ENCODE measurements around the gene C1QTNF6.

- TF ChIP-seq, protein P1, sequence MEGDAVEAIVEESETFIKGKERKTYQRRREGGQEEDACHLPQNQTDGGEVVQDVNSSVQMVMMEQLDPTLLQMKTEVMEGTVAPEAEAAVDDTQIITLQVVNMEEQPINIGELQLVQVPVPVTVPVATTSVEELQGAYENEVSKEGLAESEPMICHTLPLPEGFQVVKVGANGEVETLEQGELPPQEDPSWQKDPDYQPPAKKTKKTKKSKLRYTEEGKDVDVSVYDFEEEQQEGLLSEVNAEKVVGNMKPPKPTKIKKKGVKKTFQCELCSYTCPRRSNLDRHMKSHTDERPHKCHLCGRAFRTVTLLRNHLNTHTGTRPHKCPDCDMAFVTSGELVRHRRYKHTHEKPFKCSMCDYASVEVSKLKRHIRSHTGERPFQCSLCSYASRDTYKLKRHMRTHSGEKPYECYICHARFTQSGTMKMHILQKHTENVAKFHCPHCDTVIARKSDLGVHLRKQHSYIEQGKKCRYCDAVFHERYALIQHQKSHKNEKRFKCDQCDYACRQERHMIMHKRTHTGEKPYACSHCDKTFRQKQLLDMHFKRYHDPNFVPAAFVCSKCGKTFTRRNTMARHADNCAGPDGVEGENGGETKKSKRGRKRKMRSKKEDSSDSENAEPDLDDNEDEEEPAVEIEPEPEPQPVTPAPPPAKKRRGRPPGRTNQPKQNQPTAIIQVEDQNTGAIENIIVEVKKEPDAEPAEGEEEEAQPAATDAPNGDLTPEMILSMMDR (tag by site-specific recombination; IDR thresholded peaks at IDR 0.05) = no peak
- TF ChIP-seq, protein P2, sequence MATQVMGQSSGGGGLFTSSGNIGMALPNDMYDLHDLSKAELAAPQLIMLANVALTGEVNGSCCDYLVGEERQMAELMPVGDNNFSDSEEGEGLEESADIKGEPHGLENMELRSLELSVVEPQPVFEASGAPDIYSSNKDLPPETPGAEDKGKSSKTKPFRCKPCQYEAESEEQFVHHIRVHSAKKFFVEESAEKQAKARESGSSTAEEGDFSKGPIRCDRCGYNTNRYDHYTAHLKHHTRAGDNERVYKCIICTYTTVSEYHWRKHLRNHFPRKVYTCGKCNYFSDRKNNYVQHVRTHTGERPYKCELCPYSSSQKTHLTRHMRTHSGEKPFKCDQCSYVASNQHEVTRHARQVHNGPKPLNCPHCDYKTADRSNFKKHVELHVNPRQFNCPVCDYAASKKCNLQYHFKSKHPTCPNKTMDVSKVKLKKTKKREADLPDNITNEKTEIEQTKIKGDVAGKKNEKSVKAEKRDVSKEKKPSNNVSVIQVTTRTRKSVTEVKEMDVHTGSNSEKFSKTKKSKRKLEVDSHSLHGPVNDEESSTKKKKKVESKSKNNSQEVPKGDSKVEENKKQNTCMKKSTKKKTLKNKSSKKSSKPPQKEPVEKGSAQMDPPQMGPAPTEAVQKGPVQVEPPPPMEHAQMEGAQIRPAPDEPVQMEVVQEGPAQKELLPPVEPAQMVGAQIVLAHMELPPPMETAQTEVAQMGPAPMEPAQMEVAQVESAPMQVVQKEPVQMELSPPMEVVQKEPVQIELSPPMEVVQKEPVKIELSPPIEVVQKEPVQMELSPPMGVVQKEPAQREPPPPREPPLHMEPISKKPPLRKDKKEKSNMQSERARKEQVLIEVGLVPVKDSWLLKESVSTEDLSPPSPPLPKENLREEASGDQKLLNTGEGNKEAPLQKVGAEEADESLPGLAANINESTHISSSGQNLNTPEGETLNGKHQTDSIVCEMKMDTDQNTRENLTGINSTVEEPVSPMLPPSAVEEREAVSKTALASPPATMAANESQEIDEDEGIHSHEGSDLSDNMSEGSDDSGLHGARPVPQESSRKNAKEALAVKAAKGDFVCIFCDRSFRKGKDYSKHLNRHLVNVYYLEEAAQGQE (tag by site-specific recombination; IDR thresholded peaks at IDR 0.05) = no peak
- TF ChIP-seq ZNF585B (tag by site-specific recombination; IDR thresholded peaks at IDR 0.05) = no peak
Observed at GRCh38 chr22:37212174-37212906, 24.3 kb upstream of the C1QTNF6 start, which contains the start of gene SSTR3.
